Fibroblast of mammary gland (primary cell): ENCODE data around the gene GPR61.
A peak's percentile ranks its signal among the peaks of the same experiment; 100 is the strongest.

Experiments used
- DNase-seq: peaks from one replicate; pipeline ENCODE4 v3.0.0-alpha.2; 2010; ENCODE audit warnings: low read depth
- H3K4me3 ChIP-seq: 2 replicates; pipeline ENCODE4 v1.5.1; 2011; ENCODE audit warnings: low read depth, mild to moderate bottlenecking, low read length, moderate library complexity; ENCODE audit not compliant: control insufficient read depth
- TF ChIP-seq, protein P1 (sequence below): conservative IDR thresholded peaks from 2 replicates; pipeline ENCODE4 v1.5.1; 2011; ENCODE audit warnings: low read depth, low read length, inconsistent platforms; ENCODE audit not compliant: control insufficient read depth, insufficient read depth

The GPR61 gene

DNA sequence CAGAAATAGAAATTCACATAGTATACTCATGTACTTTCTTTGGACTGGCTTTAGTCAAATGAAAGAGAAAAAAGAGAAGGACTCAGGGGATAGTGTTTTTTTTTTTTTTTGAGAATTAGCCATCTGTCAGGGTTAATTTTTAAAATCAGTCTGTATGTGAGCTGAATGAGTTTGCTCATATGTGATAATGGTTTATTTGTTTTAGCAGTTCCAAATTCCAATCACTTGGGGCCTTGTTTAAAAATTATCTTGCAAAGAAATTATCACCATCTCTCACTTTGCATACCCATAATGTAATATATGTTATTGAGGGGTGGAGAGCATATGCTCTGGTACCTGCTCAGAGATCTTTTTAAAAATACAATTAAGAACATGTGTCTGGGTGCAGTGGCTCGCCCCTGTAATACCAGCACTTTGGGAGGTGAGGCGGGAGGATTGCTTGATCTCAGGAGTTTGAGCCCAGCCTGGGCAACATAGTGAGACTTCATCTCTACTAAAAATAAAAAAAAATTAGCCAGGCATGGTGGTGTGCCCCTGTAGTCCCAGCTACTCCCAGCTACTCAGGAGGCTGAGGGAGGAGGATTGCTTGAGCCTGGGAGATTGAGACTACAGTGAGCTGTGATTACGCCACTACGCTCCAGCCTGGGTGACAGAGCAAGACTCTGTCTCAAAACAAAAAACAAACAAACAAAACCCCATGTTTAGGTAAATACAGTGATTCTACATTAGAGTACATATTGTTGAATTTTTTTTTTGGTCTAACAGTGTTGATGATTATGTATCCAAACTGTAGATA, 28.4 kb downstream of the GPR61 start:
- DNase-seq: no peak
- TF ChIP-seq, protein P1, sequence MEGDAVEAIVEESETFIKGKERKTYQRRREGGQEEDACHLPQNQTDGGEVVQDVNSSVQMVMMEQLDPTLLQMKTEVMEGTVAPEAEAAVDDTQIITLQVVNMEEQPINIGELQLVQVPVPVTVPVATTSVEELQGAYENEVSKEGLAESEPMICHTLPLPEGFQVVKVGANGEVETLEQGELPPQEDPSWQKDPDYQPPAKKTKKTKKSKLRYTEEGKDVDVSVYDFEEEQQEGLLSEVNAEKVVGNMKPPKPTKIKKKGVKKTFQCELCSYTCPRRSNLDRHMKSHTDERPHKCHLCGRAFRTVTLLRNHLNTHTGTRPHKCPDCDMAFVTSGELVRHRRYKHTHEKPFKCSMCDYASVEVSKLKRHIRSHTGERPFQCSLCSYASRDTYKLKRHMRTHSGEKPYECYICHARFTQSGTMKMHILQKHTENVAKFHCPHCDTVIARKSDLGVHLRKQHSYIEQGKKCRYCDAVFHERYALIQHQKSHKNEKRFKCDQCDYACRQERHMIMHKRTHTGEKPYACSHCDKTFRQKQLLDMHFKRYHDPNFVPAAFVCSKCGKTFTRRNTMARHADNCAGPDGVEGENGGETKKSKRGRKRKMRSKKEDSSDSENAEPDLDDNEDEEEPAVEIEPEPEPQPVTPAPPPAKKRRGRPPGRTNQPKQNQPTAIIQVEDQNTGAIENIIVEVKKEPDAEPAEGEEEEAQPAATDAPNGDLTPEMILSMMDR: no peak
- no peak overlapping the region for H3K4me3 ChIP-seq

DNA sequence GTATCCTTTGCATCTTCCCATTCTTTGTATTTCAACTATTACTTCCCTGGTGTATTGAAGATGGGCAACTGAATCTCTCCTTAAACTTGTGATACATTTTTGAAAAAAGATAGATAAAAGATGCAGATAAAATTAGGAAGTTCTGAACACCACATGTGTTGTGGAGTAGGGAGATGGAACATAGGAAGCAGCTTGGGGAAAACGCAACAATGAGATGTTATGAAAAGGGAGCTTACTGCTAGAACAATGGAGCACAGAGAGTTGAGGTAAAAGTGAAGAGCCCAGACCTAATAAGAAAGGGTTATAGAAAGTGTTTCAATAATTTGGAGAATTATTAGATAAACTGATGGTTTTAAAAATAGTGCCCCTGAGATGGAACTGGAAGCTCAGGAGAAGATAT, 29.7 kb downstream of the GPR61 start:
- no peak for DNase-seq
- no peak overlapping the region for H3K4me3 ChIP-seq
- TF ChIP-seq, protein P1: no peak

DNA sequence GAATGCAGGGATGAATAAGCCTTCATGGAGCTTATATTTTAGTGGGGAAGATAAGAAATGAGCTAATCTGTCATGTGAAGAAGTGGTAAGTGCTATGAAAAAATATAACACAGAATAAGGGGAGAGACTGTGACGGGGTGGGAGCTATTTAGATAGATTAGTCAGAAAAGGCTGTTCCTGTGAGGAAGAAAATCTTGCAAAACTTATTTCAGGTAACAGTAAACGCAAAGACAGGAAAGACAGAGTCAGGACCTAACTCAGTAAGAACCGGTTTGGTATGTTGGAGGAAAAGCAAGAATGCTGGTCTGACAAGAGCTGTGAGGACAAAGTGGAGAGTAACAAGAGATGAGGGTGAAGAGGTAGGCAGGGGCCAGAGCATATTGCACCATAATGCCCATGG, 30.7 kb downstream of the GPR61 start:
- no peak overlapping the region for H3K4me3 ChIP-seq
- TF ChIP-seq, protein P1: no peak
- peak; percentile 2 for DNase-seq

DNA sequence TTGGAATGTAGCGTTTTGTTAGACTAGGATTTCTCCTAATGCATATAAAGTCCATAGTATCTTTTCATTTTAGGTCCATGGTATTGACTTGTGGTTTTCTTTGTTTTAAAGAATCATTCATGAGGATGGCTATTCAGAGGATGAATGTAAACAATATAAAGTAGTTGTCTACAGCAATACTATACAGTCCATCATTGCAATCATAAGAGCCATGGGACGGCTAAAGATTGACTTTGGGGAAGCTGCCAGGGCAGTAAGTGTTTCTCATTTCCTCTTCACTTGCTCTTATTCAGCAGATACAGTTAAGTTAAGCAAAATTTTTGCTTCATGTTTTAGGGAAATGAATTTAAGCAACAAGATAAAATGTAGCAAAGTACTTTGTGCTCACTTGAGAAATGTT, 34.1 kb downstream of the GPR61 start:
- TF ChIP-seq, protein P1: no peak
- no peak overlapping the region for H3K4me3 ChIP-seq
- no peak for DNase-seq

DNA sequence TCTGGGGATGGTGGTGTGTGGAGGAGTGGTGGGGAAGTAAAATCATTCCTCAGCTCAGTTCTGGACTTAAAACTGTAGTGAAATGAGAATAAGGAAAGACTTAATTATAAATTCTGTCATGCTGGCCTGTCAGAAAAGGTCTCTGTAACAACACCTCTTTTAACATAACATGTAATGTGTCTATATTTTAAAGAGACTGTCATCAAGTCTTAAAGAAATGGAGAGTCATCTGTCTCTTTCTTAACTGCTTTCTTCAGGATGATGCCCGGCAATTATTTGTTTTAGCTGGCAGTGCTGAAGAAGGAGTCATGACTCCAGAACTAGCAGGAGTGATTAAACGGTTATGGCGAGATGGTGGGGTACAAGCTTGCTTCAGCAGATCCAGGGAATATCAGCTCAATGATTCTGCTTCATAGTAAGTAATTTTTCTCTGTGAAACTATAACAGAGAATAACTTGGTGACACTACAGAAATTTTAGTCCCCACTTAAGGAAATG, 39.3 kb downstream of the GPR61 start:
- DNase-seq: peak; percentile 28
- TF ChIP-seq, protein P1: no peak

DNA sequence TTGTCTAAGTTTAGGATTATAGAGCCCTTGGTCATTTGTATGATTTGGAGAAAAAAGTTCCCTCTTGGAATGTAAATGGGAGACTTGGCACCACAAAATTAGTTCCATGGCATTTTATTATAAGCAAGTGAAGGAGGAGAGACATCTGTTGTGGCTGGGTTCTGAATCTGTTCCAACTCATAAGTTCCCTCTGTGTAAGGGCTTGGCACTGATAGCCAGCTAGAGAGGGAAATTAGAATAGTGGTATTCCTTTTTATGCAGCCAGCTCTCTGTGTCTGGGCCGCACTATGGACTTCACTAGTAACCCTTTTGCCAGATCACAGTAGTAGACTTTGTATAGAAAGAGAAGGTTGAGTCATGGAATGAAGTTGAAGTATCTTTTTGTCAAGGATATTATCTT, 39.8 kb downstream of the GPR61 start:
- peak; percentile 11 for DNase-seq
- TF ChIP-seq, protein P1: no peak
- H3K4me3 ChIP-seq: no peak overlapping the region

More for the DNA sequence above, 39.3 kb downstream of the GPR61 start:
- no peak overlapping the region for H3K4me3 ChIP-seq
